Hepatocyte (in vitro differentiated cells): ENCODE data around the gene ZG16B.

Experiments
- CTCF ChIP-seq: fragments of 200-600 bp; sonication (generic); IDR thresholded peaks from 2 replicates; pipeline ENCODE4 v1.5.1; 2016; ENCODE audit warnings: antibody characterized with exemption, mild to moderate bottlenecking; ENCODE audit not compliant: poor library complexity
- EZH2 ChIP-seq: fragments of 200-600 bp; sonication (generic); IDR thresholded peaks from 2 replicates; pipeline ENCODE4 v1.6.1; 2016; ENCODE audit warnings: antibody characterized with exemption, mild to moderate bottlenecking, borderline replicate concordance
- EZH2phosphoT487 ChIP-seq: fragments of 200-600 bp; sonication (generic); IDR thresholded peaks from one replicate; pipeline ENCODE4 v1.6.1; 2018; ENCODE audit warnings: antibody characterized with exemption, mild to moderate bottlenecking, low read depth, moderate library complexity; ENCODE audit not compliant: unreplicated experiment, severe bottlenecking

- TF ChIP-seq EZH2 (no peak), CTCF (no peak), EZH2phosphoT487 (no peak)
These were observed 9.7 kb downstream of the ZG16B start for GRCh38 chr16:2839650-2840450.
